HG03432 (cell line): ENCODE data around the gene STARD10.
A peak's percentile ranks its signal among the peaks of the same experiment; 100 is the strongest.
"Not testable (repeated sequence)": the region's sequence is repeated elsewhere in the genome, so short reads cannot be mapped to it uniquely, and the experiment has no call there.

Experiments used
- ATAC-seq: cut with Tn5 transposase; IDR thresholded peaks from one replicate; pipeline ENCODE4 v1.9.1; 2021; ENCODE audit warnings: mild to moderate bottlenecking, moderate library complexity; ENCODE audit not compliant: unreplicated experiment

Gene STARD10

DNA sequence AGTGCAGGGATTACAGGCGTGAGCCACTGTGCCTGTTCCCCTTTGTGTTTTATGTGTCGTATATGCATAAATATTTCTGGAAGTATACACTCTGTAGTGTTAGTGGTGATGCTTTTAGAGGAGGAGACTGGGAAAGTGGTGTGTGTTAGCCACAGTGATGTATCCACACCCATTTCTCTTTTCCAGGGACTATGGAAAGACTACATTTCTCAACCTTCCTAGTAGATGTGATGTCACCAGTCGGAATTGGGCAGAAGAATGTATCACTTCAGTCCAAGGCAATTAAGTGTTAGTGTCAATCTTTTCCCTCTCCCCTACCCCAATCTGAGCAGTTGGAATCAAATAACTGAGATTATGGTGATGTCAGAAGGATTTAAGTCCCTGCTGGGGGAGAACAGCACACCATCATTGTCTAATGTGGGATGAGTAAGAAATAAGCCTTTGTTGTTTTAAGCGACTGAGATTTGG lies 14.5 kb upstream of the STARD10 start:
- ATAC-seq: no peak

DNA sequence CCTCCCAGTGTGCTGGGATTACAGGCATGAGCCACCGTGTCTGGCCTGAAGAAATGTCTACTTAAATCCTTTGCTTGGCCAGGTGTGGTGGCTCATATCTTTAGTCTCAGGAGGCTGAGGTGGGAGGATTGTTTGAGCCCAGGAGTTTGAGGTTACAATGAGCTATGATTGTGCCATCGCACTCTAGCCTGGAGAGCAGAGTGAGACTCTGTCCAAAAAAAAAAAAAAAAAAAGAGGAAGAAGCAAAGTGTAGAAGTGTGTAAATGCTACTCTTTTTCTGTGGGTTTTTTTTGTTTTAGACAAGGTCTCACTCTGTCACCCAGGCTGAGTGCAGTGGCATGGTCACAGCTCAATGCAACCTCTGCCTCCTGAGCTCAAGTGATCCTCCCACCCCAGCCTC lies 13.9 kb upstream of the STARD10 start:
- ATAC-seq: no peak

DNA sequence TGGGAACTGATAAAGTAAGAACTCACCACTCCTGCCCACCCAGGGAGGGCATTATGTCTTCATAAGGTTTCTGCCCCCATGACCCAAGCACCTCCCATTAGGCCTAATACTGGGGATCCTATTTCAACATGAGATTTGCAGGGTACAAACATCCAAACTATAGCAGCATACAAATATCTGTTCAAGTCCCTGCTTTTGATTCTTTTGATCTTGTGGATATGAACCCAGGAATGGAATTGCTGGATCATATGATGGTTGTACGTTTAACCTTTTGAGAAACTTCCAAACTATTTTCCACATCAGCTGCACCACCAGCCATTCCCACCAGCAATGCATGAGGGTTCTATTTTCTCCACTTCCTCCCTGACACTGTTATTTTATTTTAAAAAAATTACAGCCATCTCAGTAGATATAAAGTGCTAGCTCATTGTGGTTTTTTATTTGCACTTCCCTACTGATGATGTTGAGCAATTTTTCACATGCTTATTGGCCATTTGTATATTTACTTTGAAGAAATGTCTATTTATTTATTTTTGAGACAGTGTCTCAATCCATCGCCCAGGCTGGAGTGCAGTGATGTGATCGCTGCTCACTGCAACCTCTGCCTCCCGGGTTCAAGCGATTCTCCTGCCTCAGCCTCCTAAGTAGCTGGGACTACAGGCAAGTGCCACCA lies 13.3 kb upstream of the STARD10 start:
- no peak for ATAC-seq

DNA sequence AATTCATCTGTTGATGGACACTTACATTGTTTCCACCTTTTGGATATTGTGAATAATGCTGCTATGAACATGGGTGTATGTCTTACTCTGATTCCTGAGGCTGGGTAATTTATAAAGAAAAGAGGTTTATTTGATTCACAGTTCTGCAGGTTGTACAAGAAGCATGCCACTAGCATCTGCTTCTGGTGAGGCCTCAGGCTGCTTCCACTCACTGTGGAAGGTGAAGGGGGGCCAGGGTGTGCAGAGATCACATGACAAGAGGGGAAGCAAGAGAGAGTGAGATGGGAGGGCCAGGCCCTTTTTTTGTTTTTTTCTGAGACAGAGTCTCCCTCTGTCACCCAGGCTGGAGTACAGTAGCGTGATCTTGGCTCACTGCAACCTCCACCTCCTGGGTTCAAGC lies 12.5 kb upstream of the STARD10 start:
- ATAC-seq: not testable (repeated sequence)

DNA sequence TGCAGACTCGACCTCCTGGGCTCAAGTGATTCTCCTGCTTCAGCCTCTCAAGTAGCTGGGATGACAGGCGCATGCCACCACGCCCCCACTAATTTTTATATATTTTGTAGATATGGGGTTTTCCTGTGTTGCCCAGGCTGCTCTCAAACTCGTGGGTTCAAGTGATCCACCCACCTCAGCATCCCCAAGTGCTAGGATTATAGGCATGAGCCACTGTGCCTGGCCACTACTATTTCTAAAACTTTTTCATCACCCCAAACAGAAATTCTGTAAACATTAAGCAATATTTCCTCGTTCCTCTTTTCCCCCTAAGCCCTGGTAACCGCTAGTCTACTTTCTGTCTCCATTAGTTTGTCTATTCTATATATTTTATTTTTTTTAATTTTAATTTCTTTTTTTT lies 11.4 kb upstream of the STARD10 start:
- ATAC-seq: no peak

DNA sequence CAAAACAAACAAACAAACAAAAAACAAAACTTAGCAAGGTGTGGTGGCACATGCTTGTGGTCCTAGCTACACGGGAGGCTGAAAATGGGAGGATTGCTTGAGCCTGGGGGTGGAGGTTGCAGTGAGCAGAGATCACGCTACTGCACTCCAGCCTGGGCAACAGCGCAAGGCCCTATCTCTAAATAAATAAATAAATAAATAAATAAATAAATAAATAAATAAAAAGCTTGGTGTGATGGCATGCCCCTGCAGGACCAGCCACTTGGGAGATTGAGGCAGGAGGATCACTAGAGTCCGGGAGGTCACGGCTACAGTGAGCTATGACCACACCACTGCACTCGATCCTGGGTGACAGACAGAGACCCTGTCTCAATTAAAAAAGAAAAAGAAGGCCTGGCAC lies 9.0 kb upstream of the STARD10 start:
- no peak for ATAC-seq

DNA sequence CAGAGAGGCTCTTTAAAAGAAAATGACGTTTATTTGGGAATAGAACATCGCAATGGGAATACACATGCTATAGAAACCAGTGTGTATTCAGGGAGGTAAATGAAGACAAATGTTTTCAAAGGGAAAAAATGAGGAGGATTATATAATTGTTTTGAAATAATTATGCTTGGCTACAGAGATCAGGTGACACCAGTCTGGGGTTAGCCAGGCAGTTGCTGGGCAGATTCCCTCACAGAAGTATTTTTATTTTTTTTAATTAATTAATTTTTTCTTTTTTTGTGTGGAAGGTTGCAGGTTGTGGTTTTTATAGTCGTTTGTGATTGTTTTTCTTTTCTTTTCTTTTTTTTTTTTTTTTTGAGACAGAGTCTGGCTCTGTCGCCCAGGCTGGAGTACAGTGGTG lies 5.6 kb upstream of the STARD10 start:
- no peak for ATAC-seq

DNA sequence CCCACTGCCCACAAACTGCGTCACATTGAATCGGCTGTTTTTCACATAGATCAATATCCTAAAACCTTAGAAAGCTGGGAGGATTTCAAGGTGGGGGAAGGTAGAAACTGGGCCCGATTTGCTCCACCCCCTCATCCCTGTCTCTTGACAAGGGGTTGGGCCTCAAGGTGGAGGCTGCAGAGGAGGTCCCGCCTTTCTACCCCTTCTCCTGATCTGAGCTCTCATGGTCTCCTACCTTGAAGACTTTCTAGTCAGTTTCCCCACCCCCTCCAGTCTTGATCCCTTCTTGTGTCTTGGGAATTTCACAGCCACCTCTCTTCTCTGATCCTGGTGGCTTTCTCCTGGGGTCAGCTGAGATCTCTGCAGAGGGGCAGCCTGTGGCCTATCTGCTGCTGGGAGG lies 4.5 kb upstream of the STARD10 start:
- ATAC-seq: no peak

DNA sequence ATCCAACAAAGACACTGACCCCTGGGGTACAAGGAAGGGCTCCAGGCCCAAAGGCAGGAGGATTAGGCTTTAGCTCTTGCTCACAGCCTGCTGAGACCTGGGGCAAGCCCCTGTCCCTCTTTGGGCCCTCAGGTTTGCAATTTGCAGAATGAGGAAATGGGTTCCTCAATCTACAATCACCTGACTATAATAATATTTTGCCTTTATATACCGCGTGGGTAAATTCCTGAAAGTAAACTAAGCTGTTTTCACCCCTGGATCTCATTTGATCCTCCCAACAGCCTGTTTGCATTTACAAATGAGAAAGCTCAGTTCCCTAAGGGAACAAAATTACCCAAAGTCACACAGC lies 797 bp downstream of the STARD10 start:
- no peak for ATAC-seq

DNA sequence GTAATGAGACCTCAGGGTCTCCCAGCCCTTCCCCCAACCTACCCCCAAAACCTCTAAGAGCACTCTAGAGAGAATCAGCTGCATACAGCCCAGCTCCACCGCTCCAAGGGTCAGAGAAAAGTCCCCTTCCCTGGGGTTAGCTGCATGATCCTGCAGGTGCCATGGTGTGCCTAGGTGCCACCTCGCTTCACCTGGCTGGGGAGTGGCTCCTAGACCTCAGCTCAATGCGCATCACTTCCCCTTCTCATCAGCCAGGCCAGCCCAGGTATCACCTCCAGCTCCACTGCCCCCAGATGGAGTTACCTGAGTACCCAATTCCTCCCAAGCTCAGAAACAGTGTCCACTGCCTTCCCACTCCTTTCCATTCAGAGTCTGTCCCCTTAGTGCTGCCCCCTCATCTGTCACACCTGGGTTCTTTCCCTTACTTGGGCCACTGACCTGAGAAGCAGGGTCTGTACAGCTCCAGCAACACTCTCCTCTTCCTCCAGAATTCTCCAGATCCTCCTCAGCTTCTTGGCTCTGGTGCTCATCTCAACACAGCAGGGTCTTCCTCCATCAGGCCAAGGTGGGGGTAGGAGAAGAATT lies 1.3 kb downstream of the STARD10 start:
- no peak for ATAC-seq

DNA sequence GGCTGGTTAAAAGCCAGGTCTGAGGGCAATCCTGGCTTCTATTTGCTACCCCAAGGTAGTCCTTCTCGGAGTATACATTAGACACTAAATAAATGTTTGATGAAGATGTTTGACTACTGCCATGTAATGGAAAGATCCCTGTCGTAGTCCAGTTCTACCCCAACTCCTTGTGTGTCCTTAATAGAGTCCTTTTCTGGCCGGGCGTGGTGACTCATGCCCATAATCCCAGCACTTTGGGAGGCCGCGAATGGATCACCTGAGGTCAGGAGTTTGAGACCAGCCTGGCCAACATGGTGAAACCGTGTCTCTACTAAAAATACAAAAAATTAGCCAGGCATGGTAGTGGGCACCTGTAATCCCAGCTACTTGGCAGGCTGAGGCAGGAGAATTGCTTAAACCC lies 2.6 kb downstream of the STARD10 start:
- not testable (repeated sequence) for ATAC-seq

DNA sequence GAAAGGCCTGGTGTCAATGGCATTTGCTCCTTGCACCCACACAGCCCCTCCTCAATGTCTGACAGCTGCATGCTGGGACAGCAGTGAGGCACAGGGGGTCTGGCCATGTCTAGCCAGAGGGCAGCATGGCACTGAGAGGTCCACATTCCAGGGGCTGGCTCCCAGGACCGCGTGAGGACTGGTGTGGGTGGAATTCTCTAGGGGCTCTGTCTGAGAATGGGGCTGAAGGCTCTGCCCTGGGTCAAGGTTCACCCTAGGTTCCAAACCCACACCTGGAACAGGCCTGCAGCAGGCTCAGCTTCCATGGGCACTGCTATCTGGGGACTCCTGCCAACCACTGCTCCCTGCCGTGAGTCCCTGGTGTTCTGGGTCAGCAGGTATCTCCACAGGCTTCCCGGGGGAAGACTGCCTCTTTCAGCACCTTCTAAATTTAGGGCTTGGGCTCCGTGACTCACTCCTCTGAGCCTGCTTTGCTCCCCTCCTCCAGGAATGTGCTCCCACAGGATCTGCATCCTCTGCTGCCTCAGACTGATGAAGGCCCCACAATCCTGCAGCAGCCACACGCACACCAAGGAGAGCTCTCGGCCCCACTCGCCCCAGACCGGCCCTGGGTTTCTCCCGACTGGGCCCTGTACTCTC lies 4.2 kb downstream of the STARD10 start:
- no peak for ATAC-seq

DNA sequence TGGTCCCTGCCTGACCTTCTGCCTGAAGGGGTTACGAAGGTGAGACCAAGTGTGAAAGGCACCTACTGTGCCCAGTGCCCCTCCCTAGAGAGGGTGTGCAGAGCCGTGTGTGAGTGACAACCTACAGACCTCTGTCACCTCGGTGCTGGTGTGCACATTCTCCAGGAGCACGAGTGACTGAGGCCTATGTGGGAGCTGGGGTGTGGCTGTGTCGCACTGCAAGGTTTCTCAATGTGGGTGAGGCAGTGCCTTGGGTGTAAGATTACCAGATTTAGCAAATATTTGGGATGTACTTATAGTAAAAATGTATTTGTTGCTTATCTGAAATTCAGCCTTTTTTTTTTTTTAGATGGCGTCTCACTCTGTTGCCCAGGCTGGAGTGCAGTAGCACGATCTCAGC lies 5.6 kb downstream of the STARD10 start:
- ATAC-seq: no peak

DNA sequence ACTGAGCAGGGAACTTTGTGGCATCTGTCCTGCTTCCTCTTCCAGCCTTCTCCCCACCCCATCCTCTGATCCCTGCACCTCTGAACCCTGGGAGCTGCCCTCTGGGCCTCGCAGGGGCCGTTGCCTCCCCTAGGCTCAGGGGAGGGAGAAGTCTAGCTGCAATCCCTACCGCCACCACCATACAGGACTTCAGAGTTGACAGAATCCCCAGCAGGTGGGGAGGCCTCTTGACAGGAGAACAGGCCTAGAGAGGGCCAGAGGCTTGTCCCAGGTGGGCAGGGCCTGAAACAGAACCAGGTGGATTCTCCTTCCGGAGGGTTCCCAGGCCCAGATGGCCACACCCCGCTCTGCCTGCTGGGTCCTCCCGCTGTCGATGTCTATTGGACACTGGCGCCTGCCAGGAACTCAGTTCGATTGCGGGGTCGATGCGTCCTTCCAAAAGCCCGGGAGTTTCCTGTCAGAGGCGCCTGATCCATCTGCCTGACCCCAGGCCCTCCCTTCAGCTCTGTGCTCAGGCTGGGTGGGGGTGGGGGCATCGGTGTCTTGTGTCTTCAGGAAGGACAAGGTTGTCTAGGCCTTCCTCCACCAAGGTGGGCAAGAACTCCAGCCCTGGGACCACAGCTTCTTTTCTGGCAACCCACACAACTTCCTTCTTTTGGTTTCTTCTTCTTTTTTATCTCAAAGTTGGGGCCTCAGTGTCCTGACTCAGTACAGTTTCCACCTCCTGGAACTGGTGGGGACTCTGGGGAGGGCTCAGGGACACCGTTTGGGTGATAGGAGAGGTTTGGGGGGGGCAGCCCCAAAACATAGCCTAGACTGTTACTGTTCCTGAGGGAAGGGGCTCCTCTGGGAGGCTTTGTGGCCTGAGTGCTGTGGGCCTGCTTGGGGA lies 6.4 kb downstream of the STARD10 start:
- ATAC-seq: no peak

DNA sequence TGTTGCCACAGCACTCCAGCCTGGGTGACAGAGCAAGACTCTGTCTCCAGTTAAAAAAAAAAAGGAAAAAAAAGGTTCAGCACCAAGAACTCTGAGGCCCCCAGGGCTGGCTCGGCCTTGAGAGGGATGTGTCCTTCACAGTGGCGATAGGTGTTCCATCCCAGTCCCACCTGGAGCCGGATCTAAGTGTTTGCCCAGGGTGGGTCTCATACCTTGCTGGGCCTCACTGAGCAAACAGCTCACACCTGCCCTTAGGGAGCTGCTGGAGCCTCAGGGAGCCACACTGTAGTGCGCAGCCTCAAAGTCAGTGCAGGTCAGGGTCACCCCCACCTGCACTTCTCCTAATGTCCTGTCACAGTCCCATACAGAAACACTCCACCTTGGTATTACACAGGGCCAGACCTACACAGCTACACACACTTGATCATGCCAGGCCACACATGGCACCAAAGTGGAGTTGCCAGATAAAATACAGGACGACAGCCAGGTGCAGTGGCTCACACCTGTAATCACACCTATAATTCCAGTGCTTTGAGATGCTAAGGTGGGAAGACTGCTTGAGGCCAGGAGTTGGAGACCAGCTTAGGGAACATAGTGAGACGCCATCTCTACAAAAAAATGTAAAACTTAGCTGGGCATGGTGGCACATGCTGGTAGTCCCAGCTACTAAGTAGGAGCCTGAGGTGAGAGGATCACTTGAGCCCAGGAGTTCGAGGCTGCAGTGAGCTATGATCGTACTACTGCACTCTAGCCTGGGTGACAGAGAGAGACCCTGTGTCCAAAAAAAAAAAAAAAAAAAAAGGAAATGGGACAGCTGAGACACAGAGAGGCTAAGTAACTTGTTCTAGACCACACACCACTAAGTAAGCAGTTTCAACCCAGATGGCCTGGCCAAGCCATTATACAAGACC lies 7.3 kb downstream of the STARD10 start:
- ATAC-seq: no peak

DNA sequence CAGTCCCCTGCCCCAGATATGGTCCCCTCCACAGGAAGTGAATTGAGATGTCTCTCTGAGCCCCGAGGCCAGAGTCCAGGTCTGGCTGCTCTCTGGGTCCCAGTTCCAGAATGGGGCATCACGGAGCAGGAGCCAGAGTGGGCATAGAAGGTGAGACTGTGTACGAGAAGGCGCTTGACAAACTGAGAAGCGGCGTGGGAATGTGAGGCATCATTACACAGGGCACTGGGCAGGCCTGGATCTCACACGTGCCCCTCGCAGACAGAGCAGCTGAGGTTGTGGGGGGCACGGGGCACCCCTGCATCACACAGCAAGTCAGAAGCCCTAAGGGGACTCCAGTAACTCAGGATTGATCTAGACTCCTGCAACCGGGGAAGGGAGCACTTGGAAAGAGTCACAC lies 9.2 kb downstream of the STARD10 start:
- no peak for ATAC-seq

DNA sequence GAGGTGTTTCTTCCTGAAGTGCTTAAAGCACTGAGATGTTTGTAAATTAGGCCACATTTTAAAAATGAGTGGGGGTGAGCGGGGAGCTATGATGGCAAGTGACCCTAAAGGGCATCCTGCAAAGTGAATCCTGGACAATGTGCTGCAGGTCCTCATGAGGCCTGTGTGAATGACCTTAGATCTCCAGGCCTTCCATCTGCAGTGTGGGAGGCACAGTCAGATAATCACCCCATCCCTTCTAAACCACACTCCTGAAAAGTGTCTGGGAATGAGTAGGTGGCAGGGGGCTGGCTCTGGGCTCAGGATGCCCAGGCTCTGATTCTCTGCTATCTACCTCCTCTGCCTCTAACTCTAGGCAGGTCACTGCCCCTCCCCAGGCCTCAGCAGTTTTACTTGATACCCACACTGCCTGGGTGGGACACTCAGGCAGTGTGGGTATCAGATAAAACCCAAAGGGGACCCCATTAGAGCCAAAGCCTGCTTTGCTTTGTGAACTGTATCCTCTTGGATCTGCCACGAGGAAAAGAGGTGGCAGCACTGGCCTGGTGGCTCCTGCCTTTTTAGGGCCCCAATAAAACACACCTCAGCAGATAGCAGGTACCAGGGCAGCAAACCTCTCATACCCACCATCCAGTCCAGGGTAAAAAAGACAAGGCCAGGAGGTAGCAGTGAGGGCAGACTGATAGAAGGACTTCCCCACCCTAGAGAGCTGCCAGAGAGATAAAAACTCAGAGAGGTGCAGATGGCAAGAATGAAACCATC lies 10.5 kb downstream of the STARD10 start:
- ATAC-seq: no peak

DNA sequence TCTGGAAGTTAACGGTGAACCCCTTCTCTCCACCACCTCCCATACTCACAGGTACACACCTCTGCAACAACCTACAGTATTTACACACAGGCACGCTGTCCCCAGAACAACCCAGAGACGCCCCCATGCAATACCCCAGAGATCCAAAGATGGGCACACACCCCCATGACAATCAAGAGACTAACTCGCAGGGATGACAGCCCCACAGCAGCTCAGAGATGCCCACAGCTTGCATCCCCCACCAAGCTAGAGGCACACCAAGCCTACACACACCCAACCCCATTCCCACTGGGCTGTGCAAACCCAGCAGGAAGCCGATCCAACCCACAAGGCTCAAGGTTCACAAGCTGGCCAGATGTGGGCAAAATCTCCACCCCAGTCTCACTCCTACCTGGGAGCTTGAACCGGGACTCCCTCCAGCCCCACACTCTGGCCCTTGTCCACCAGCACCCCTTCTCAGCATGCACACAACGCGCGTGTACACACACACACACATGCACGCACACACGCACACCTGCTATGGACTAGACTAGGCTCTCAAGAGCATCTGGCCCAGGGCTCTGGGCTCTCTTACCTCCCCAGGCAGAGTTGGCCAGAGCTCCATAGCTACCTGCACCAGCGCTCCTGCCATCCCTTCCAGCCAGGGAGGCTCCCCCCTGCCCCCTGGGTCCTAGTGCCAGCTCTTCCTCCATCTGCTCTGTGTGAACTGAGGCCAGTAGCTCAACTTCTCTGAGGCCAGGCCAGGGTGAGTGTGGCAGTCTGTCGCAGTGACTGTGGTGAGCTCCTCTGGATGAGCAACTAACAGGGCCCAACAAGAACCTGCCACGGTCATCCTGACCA lies 11.5 kb downstream of the STARD10 start:
- peak; percentile 28 for ATAC-seq
